ENCODE results near the gene SCRN3. TPM values are rescaled to one million over a fixed set of nuclear protein-coding genes. Genes with fewer than 3 reads are reported as not detected.

SCRN3 gene
- total RNA-seq (10 to 100 TPM in 3 of 5 donors, 1 to 10 TPM in 2; 4.3 to 39.7 (median 20.3) TPM), polyA plus RNA-seq (10 to 100 TPM in 2 of 3 donors, 1 to 10 TPM in 1; 9.9 to 15.8 (median 13.2) TPM)
- long read RNA-seq, donor 1, partial matches to known transcripts = 0 of 1 reads
- long read RNA-seq, donor 1, other reads (novel, unspliced or antisense) = 0 of 1 reads
- long read RNA-seq, donor 2, partial matches to known transcripts = 0 of 1 reads
- long read RNA-seq, donor 2, other reads (novel, unspliced or antisense) = 0 of 1 reads
- long read RNA-seq, donor 3, partial matches to known transcripts = 0 of 1 reads
- long read RNA-seq, donor 3, other reads (novel, unspliced or antisense) = 0 of 1 reads
- long read RNA-seq, donor 4 = 0 reads
- long read RNA-seq, donor 5, partial matches to known transcripts = 0 of 2 reads
- long read RNA-seq, donor 5, other reads (novel, unspliced or antisense) = 0 of 2 reads
- long read RNA-seq, donor 6 = 0 reads
- long read RNA-seq, donor 7, partial matches to known transcripts = 0 of 2 reads
- long read RNA-seq, donor 7, other reads (novel, unspliced or antisense) = 0 of 2 reads
- long read RNA-seq, donor 8, partial matches to known transcripts = 0 of 2 reads
- long read RNA-seq, donor 8, other reads (novel, unspliced or antisense) = 0 of 2 reads
- long read RNA-seq, donor 9, partial matches to known transcripts = 0 of 1 reads
- long read RNA-seq, donor 9, other reads (novel, unspliced or antisense) = 0 of 1 reads
- long read RNA-seq, donor 10, partial matches to known transcripts = 0 of 1 reads
- long read RNA-seq, donor 10, other reads (novel, unspliced or antisense) = 0 of 1 reads

GRCh38 chr2:174395284-174395968 lies at the start of gene SCRN3:
TSS of gene SCRN3 (plus strand) at chr2:174395730. CDS start at chr2:174398284, 2,554 bp downstream.
- H3K36me3 ChIP-seq = peaks cover 0 to 18% (median 11%) of the 10 kb centered on the region in 4 donors
- H3K9me3 ChIP-seq = no peaks in the 10 kb centered on the region
- 0 to 1% (median 0%) methylated on average over 28 to 35 of the region's 35 CpGs for WGBS, 5 donors
- no peaks in the 10 kb centered on the region for H3K27me3 ChIP-seq
- peak; percentile 80 to 96 for DNase-seq
- peak within 1 kb of the TSS; percentile 80 to 92 (median 89) for H3K27ac ChIP-seq
- peaks cover 12 to 49% (median 33%) of the 10 kb centered on the region in 4 donors for H3K4me1 ChIP-seq
- intact Hi-C loops (cut with DNase I; ENCODE audit: low total_unique reads) = no loop called here
- H3K4me3 ChIP-seq = peak within 1 kb of the TSS; percentile 67 to 86 (median 80)
- TF ChIP-seq CTCF (IDR thresholded peaks at IDR 0.05) (peak in 1 of 7 experiments; percentile 10), POLR2AphosphoS5 (IDR thresholded peaks at IDR 0.05) (peak; percentile 18 to 76 (median 50)), POLR2A (IDR thresholded peaks at IDR 0.05) (no peak), EP300 (IDR thresholded peaks at IDR 0.05) (no peak)

GRCh38 chr2:174350018-174350417 lies 45.5 kb upstream of the SCRN3 start:
- no peak overlapping the region for H3K4me3 ChIP-seq
- 71 to 84% (median 80%) methylated on average over 2 of the region's 2 CpGs for WGBS, 5 donors
- H3K36me3 ChIP-seq = peaks cover 6 to 52% (median 47%) of the 10 kb centered on the region in 4 donors
- H3K27ac ChIP-seq = no peak overlapping the region
- no peaks in the 10 kb centered on the region for H3K9me3 ChIP-seq
- H3K27me3 ChIP-seq = peaks cover 0 to 12% (median under 1%) of the 10 kb centered on the region in 3 donors
- TF ChIP-seq CTCF (IDR thresholded peaks at IDR 0.05) (no peak), POLR2A (IDR thresholded peaks at IDR 0.05) (no peak), POLR2AphosphoS5 (IDR thresholded peaks at IDR 0.05) (no peak), EP300 (IDR thresholded peaks at IDR 0.05) (no peak)
- H3K4me1 ChIP-seq = peaks cover 0 to 4% (median 0%) of the 10 kb centered on the region in 4 donors
- intact Hi-C loops (cut with DNase I; ENCODE audit: low total_unique reads) = no loop called here
- DNase-seq = peak in 1 of 2 donors; percentile 22

- TF ChIP-seq EP300 (IDR thresholded peaks at IDR 0.05) (no peak), CTCF (IDR thresholded peaks at IDR 0.05) (no peak), POLR2A (IDR thresholded peaks at IDR 0.05) (no peak), POLR2AphosphoS5 (IDR thresholded peaks at IDR 0.05) (no peak)
- intact Hi-C loops (cut with DNase I; ENCODE audit: low total_unique reads) = no loop called here
- 96 to 99% (median 97%) methylated on average over 2 of the region's 2 CpGs for WGBS, 5 donors
- H3K4me3 ChIP-seq = no peak overlapping the region
- no peak for DNase-seq
- H3K9me3 ChIP-seq = no peaks in the 10 kb centered on the region
- peaks cover 0 to 5% (median 0%) of the 10 kb centered on the region in 3 donors for H3K27me3 ChIP-seq
- no peak overlapping the region for H3K27ac ChIP-seq
- H3K36me3 ChIP-seq = peaks cover 6 to 54% (median 50%) of the 10 kb centered on the region in 4 donors
- no peaks in the 10 kb centered on the region for H3K4me1 ChIP-seq
Measured at GRCh38 chr2:174350593-174351181, 44.8 kb upstream of the SCRN3 start.

Measured in stomach (tissue), 19 donors.